WTC11 (cell line): ENCODE data around the gene FIZ1. TPM values are rescaled to one million over a fixed set of nuclear protein-coding genes. Genes with fewer than 3 reads are reported as not detected.

Experiments used
- ATAC-seq: fragments of 200-7000 bp; cut with Tn5 transposase; 2 replicates; pipeline ENCODE4 v1.10.0; 2021; ENCODE audit warnings: mild to moderate bottlenecking, moderate library complexity
- CTCF ChIA-PET: fragments of 300-600 bp; sonication (Branson Sonifier 250); formaldehyde crosslinking; loops from one replicate; lab custom pipeline; 2021; ENCODE audit warnings: antibody characterized with exemption; lab: Charles Lee
- POLR2A ChIA-PET: fragments of 350-600 bp; sonication (Branson Sonifier 250); formaldehyde crosslinking; loops from one replicate; lab custom pipeline; 2021; ENCODE audit warnings: antibody characterized with exemption; lab: Charles Lee
- DNase-seq: peaks from one replicate; pipeline ENCODE4 v3.0.0; 2021; ENCODE audit warnings: low spot score
- H3K27ac Mint-ChIP-seq: 2 replicates; pipeline ENCODE4 v1.8.0; 2021; ENCODE audit warnings: mixed read lengths
- H3K27me3 Mint-ChIP-seq: 2 replicates; pipeline ENCODE4 v1.8.0; 2021; ENCODE audit warnings: low read depth, mild to moderate bottlenecking, moderate library complexity, mixed read lengths
- H3K36me3 Mint-ChIP-seq: 2 replicates; pipeline ENCODE4 v1.8.0; 2021; ENCODE audit warnings: mixed read lengths
- H3K4me1 Mint-ChIP-seq: 2 replicates; pipeline ENCODE4 v1.8.0; 2022; ENCODE audit warnings: mixed read lengths
- H3K4me3 Mint-ChIP-seq: 2 replicates; pipeline ENCODE4 v1.8.0; 2021; ENCODE audit warnings: mild to moderate bottlenecking, moderate library complexity, mixed read lengths
- H3K9me3 Mint-ChIP-seq: 2 replicates; pipeline ENCODE4 v1.8.0; 2021; ENCODE audit warnings: mixed read lengths
- AR ChIP-seq: fragments of 250-450 bp; sonication (Bioruptor Pico); IDR thresholded peaks from 2 replicates; pipeline ENCODE4 v1.9.0; 2021; ENCODE audit warnings: mild to moderate bottlenecking
- CDX4 ChIP-seq: fragments of 250-450 bp; sonication (Bioruptor Pico); IDR thresholded peaks from 2 replicates; pipeline ENCODE4 v1.9.0; 2021; ENCODE audit warnings: moderate library complexity, mild to moderate bottlenecking, inconsistent platforms, borderline replicate concordance
- E2F1 ChIP-seq: sonication (generic); formaldehyde crosslinking; IDR thresholded peaks from 2 replicates; pipeline ENCODE4 v1.8.0; 2022; ENCODE audit warnings: mild to moderate bottlenecking, missing genetic modification reagents
- ERG ChIP-seq: fragments of 250-450 bp; sonication (Bioruptor Pico); IDR thresholded peaks from 2 replicates; pipeline ENCODE4 v1.8.0; 2021; ENCODE audit warnings: mild to moderate bottlenecking
- FOXP1 ChIP-seq: sonication (generic); formaldehyde crosslinking; IDR thresholded peaks from 2 replicates; pipeline ENCODE4 v1.8.0; 2022; ENCODE audit warnings: missing genetic modification reagents, mild to moderate bottlenecking, moderate library complexity, borderline replicate concordance
- GRHL2 ChIP-seq: fragments of 250-450 bp; sonication (Bioruptor Pico); IDR thresholded peaks from 2 replicates; pipeline ENCODE4 v1.8.0; 2022; ENCODE audit warnings: mild to moderate bottlenecking, moderate library complexity; ENCODE audit not compliant: insufficient replicate concordance, severe bottlenecking
- GTF2I ChIP-seq: fragments of 250-450 bp; sonication (Bioruptor Pico); conservative IDR thresholded peaks from 2 replicates; pipeline ENCODE4 v1.4.0; 2021; ENCODE audit warnings: mild to moderate bottlenecking
- HMGXB4 ChIP-seq: sonication (generic); formaldehyde crosslinking; IDR thresholded peaks from 2 replicates; pipeline ENCODE4 v1.8.1; 2023; ENCODE audit warnings: mild to moderate bottlenecking, moderate library complexity, missing genetic modification reagents
- JAZF1 ChIP-seq: fragments of 250-450 bp; sonication (Bioruptor Pico); IDR thresholded peaks from 2 replicates; pipeline ENCODE4 v1.9.0; 2021; ENCODE audit warnings: moderate library complexity, mild to moderate bottlenecking, inconsistent platforms
- MXD4 ChIP-seq: fragments of 250-450 bp; sonication (Bioruptor Pico); IDR thresholded peaks from 2 replicates; pipeline ENCODE4 v1.8.0; 2021; ENCODE audit warnings: mild to moderate bottlenecking, moderate library complexity, borderline replicate concordance
- NR3C1 ChIP-seq: sonication (generic); formaldehyde crosslinking; conservative IDR thresholded peaks from 2 replicates; pipeline ENCODE4 v1.8.1; 2023; ENCODE audit warnings: low read depth, mild to moderate bottlenecking, missing genetic modification reagents
- PRRX2 ChIP-seq: fragments of 250-450 bp; sonication (Bioruptor Pico); IDR thresholded peaks from 2 replicates; pipeline ENCODE4 v1.8.0; 2021; ENCODE audit warnings: mild to moderate bottlenecking
- RELA ChIP-seq: sonication (generic); formaldehyde crosslinking; IDR thresholded peaks from 2 replicates; pipeline ENCODE4 v1.8.1; 2022; ENCODE audit warnings: missing genetic modification reagents, mild to moderate bottlenecking, borderline replicate concordance
- SMAD4 ChIP-seq: sonication (generic); formaldehyde crosslinking; IDR thresholded peaks from 2 replicates; pipeline ENCODE4 v1.8.0; 2022; ENCODE audit warnings: mild to moderate bottlenecking, missing genetic modification reagents
- ZNF138 ChIP-seq: sonication (generic); formaldehyde crosslinking; conservative IDR thresholded peaks from 2 replicates; pipeline ENCODE4 v1.8.1; 2022; ENCODE audit warnings: mild to moderate bottlenecking, moderate library complexity, missing genetic modification reagents
- ZNF263 ChIP-seq: sonication (generic); formaldehyde crosslinking; IDR thresholded peaks from 2 replicates; pipeline ENCODE4 v1.8.1; 2022; ENCODE audit warnings: low read depth, mild to moderate bottlenecking, moderate library complexity, missing genetic modification reagents
- ZNF281 ChIP-seq: sonication (generic); formaldehyde crosslinking; IDR thresholded peaks from 2 replicates; pipeline ENCODE4 v1.8.0; 2023; ENCODE audit warnings: mild to moderate bottlenecking, missing genetic modification reagents
- ZNF671 ChIP-seq: fragments of 250-450 bp; sonication (Bioruptor Pico); IDR thresholded peaks from 2 replicates; pipeline ENCODE4 v1.8.0; 2021; ENCODE audit warnings: mild to moderate bottlenecking
- ZSCAN18 ChIP-seq: fragments of 250-450 bp; sonication (Bioruptor Pico); IDR thresholded peaks from 2 replicates; pipeline ENCODE4 v2.1.2; 2022; ENCODE audit warnings: mild to moderate bottlenecking, moderate library complexity
- total RNA-seq: library from RNA; stranded (reverse); gene quantifications from 3 replicates; pipeline ENCODE4 v1.2.3, GENCODE V29; 2021

FIZ1 gene
- total RNA-seq, 1 experiment from 2014 or later = 20.1 TPM

- no peak for TF ChIP-seq AR
- TF ChIP-seq ZSCAN18 (CRISPR knock-in tag) = no peak
- TF ChIP-seq HMGXB4 (CRISPR knock-in tag) = no peak
- no peak for TF ChIP-seq JAZF1
- no peak for TF ChIP-seq CDX4 (CRISPR knock-in tag)
- no peak for TF ChIP-seq E2F1 (CRISPR knock-in tag)
- TF ChIP-seq ZNF281 (CRISPR knock-in tag) = no peak
Observed at GRCh38 chr19:55566823-55567222, 32.5 kb downstream of the FIZ1 start (continued).

GRCh38 chr19:55563261-55563690 is 36.0 kb downstream of the FIZ1 start:
- Mint-ChIP-seq H3K4me1 (no peaks in the 10 kb centered on the region), H3K27me3 (peaks cover 19% of the 10 kb centered on the region), H3K36me3 (no peaks in the 10 kb centered on the region), H3K4me3 (no peak overlapping the region), H3K9me3 (peaks cover 5% of the 10 kb centered on the region; the same call in 1 of the 2 replicates), H3K27ac (no peak overlapping the region)
- DNase-seq = no peak
- ATAC-seq = no peak
- ChIA-PET CTCF (no interaction called here), POLR2A (no interaction called here)
- TF ChIP-seq ZNF263 (CRISPR knock-in tag) (no peak), SMAD4 (no peak), ZNF671 (no peak), RELA (CRISPR knock-in tag) (no peak), PRRX2 (CRISPR knock-in tag) (no peak), NR3C1 (CRISPR knock-in tag) (no peak), ZNF138 (CRISPR knock-in tag) (no peak), GTF2I (CRISPR knock-in tag) (no peak), FOXP1 (no peak), ERG (CRISPR knock-in tag) (no peak), MXD4 (CRISPR knock-in tag) (no peak), GRHL2 (no peak)
